ENCODE results near the gene DGKZ.

DNA sequence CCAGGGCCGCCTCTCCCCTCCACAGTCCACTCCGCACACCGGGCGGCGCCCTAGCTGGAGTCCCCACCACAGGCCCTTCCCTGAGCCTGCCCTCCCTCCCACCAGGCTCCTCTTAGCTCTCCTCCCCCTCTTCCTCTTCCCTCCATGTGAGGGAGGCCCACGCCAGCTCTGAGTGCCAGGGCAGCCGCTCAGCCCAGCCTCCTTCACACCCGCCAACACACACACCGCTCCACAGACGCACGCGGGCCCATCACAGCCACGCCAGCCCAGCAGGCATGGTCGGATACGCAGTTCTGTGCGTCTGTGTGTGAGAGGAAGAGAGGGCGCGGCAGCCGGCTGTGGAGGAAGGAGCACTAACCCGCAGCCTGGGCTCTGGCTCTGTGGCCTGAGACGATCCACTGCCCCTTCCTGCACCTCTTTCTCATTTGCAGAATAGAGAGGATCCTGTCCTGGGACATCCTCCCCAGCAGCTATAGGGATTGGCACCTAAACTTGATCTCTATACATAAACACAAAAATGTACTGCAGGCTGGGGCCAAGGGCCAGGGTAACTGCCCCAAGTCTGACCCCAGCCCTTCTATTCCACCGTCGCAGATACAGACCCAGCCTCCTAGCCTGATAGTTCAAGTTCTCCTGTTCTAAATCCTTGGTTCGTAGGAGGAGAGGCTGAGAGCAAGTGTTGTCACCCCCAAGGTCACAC is 40.8 kb downstream of the DGKZ start:
- no peak for TF ChIP-seq EZH2 (IDR thresholded peaks at IDR 0.05; ENCODE audit: insufficient read depth, poor library complexity, severe bottlenecking)
- no peak for TF ChIP-seq EZH2phosphoT487 (IDR thresholded peaks at IDR 0.05; ENCODE audit: insufficient read depth, low read depth)

Measured in GM23248 (cell line).